Mesothelial cell of epicardium (in vitro differentiated cells): ENCODE results near the gene UTP25. TPM values are rescaled to one million over a fixed set of nuclear protein-coding genes. Genes with fewer than 3 reads are reported as not detected.
A peak's percentile ranks its signal among the peaks of the same experiment; 100 is the strongest.

Experiments used
- DNase-seq, 2 experiments: peaks; one replicate each; pipeline ENCODE4 v3.0.0; 2021; ENCODE audit warnings: low spot score in 2 of 2; ENCODE audit not compliant: unreplicated experiment in 2 of 2
- H3K27ac Mint-ChIP-seq: 2 replicates; pipeline ENCODE4 v1.8.0; 2021; ENCODE audit warnings: mixed read lengths
- H3K27me3 Mint-ChIP-seq: 2 replicates; pipeline ENCODE4 v1.8.0; 2021; ENCODE audit warnings: low read depth, mixed read lengths
- H3K36me3 Mint-ChIP-seq: 2 replicates; pipeline ENCODE4 v1.8.0; 2021; ENCODE audit warnings: mixed read lengths
- H3K4me1 Mint-ChIP-seq: 2 replicates; pipeline ENCODE4 v1.8.0; 2021; ENCODE audit warnings: mixed read lengths
- H3K4me3 Mint-ChIP-seq: 2 replicates; pipeline ENCODE4 v1.8.0; 2021; ENCODE audit warnings: mild to moderate bottlenecking, moderate library complexity, mixed read lengths
- H3K9me3 Mint-ChIP-seq: 2 replicates; pipeline ENCODE4 v1.8.0; 2021; ENCODE audit warnings: mixed read lengths
- total RNA-seq: library from RNA; stranded (reverse); gene quantifications from 3 replicates; pipeline ENCODE4 v1.2.1, GENCODE V29; 2021
- TF ChIP-seq, protein P1 (sequence below): fragments of 200-600 bp; sonication (generic); IDR thresholded peaks from one replicate; pipeline ENCODE4 v1.5.0; 2021; ENCODE audit warnings: antibody characterized with exemption; ENCODE audit not compliant: unreplicated experiment

The UTP25 gene
- total RNA-seq, 1 donor from 2014 or later: 9.7 TPM

DNA sequence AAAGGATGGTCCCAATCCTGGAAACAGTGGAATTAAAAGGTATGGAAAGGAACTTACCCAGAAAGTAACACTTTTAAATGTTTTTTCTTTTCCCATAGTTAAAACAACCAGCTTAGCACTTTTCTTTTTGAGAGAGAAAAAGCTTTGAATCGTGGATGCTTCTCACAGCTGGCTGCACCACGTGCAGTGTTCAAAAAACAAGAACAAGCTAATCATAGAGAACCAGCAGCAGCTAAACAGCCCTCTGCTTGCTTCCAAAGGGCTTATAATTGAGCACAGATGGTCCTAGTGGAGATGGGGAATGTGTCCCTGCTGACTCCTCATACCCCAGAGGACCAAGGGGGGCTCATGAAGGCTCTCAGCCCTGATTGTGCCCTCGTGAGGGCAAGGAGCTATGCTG, 26.4 kb downstream of the UTP25 start:
- H3K27me3 Mint-ChIP-seq: no peaks in the 10 kb centered on the region
- no peak overlapping the region for H3K27ac Mint-ChIP-seq
- H3K4me3 Mint-ChIP-seq: no peak overlapping the region
- TF ChIP-seq, protein P1, sequence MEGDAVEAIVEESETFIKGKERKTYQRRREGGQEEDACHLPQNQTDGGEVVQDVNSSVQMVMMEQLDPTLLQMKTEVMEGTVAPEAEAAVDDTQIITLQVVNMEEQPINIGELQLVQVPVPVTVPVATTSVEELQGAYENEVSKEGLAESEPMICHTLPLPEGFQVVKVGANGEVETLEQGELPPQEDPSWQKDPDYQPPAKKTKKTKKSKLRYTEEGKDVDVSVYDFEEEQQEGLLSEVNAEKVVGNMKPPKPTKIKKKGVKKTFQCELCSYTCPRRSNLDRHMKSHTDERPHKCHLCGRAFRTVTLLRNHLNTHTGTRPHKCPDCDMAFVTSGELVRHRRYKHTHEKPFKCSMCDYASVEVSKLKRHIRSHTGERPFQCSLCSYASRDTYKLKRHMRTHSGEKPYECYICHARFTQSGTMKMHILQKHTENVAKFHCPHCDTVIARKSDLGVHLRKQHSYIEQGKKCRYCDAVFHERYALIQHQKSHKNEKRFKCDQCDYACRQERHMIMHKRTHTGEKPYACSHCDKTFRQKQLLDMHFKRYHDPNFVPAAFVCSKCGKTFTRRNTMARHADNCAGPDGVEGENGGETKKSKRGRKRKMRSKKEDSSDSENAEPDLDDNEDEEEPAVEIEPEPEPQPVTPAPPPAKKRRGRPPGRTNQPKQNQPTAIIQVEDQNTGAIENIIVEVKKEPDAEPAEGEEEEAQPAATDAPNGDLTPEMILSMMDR: no peak
- DNase-seq: no peak
- H3K4me1 Mint-ChIP-seq: no peaks in the 10 kb centered on the region
- H3K9me3 Mint-ChIP-seq: no peaks in the 10 kb centered on the region
- H3K36me3 Mint-ChIP-seq: peaks cover 15% of the 10 kb centered on the region

DNA sequence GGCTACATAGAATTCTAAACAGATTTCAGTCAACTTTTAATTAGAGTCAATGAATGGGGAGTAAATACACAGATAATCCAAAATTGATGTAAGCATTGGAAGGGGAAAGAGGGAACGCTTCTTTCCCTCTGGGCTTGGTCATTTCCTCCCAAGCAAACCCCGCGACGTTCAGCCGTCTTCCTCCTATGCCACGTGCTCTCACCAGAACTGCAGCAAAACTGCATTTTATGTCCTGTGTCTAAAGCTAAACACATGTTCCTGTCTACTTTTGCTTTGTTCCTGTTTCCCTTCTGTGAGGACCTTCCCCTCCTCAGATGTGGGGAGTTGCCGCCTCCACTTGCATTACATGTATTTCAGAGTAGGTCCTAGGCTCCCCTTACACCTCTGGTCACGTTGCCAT, 27.2 kb downstream of the UTP25 start:
- H3K4me3 Mint-ChIP-seq: no peak overlapping the region
- no peak for DNase-seq
- peaks cover 15% of the 10 kb centered on the region for H3K36me3 Mint-ChIP-seq
- TF ChIP-seq, protein P1: no peak
- H3K4me1 Mint-ChIP-seq: no peaks in the 10 kb centered on the region
- H3K27ac Mint-ChIP-seq: no peak overlapping the region
- no peaks in the 10 kb centered on the region for H3K27me3 Mint-ChIP-seq
- H3K9me3 Mint-ChIP-seq: no peaks in the 10 kb centered on the region

DNA sequence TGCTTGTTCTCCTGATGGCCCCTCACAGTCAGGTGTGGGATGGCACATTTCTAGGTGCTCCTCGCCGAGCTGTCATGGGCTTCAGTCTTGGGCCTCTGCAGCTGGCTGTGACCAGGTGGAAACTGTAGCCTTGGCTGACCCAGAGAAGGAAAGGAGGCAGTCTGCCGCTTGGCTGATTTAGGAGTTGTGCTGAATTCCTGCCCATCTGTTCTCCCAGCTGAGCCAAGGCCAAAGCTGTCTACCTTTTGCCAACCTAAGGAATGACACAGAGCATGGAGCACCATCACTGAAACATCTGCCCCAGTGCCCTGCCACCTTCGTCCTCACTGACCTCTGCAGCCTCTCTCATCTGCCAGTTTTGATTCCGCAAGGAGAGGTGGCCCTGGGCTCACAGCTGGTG, 27.9 kb downstream of the UTP25 start:
- no peak for DNase-seq
- H3K36me3 Mint-ChIP-seq: peaks cover 15% of the 10 kb centered on the region
- no peaks in the 10 kb centered on the region for H3K27me3 Mint-ChIP-seq
- no peaks in the 10 kb centered on the region for H3K4me1 Mint-ChIP-seq
- H3K9me3 Mint-ChIP-seq: no peaks in the 10 kb centered on the region
- H3K27ac Mint-ChIP-seq: no peak overlapping the region
- TF ChIP-seq, protein P1: no peak
- H3K4me3 Mint-ChIP-seq: no peak overlapping the region

DNA sequence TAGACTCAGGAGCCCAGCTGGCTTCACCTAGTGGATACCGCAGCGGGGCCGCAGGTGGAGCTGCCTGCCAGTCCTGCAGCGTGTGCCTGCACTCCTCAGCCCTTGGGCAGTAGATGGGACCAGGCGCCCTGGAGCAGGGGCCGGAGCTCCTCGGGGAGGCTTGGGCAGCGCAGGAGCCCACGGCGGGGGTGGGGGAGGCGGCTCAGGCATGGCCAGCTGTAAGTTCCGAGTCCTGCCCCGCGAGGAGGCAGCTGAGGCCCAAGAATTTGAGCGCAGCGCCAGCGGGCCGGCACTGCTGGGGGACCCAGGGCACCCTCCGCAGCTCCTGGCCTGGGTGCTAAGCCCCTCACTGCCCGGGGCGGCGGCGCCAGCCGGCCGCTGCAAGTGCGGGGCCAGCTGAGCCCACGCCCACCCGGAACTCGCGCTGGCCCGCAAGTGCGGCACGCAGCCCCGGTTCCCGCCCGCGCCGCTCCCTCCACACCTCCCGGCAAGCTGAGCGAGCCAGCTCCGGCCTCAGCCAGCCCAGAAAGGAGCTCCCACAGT, 30.9 kb downstream of the UTP25 start:
- Mint-ChIP-seq H3K4me3 (no peak overlapping the region), H3K4me1 (peaks cover 19% of the 10 kb centered on the region), H3K36me3 (peaks cover 4% of the 10 kb centered on the region), H3K27me3 (peaks cover 17% of the 10 kb centered on the region), H3K27ac (no peak overlapping the region), H3K9me3 (no peaks in the 10 kb centered on the region)
- DNase-seq: no peak
- TF ChIP-seq, protein P1: no peak

DNA sequence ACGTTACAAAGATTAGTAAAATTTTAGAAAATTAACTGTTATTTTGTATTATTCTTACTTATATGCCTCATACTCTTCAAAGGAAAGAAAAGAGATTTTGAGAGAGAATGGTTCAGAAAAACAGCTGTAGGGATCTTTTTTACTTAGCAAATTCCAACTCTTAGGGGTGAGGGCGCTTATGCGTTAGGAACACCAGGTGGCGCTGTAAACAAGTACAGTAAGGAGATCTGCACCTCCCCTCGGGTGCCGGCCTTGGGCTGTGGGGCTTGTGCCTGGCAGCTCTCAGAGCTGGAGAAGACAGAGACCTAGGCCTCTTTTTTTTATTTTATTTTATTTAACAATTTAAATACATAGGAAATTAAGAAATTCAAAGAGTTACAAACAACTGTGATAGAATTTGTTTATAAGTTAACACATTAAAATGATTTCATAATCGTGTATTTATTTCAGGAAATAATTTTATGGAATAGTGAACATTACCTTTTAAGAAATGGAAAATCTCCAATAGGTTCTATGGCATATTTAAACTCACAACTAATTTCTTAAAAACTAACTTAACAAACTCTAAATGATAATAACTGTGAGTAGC, 32.6 kb downstream of the UTP25 start:
- TF ChIP-seq, protein P1: peak; percentile 90
- Mint-ChIP-seq H3K27ac (no peak overlapping the region), H3K27me3 (peaks cover 17% of the 10 kb centered on the region), H3K9me3 (no peaks in the 10 kb centered on the region), H3K4me3 (no peak overlapping the region), H3K36me3 (no peaks in the 10 kb centered on the region), H3K4me1 (peaks cover 24% of the 10 kb centered on the region)
- peak; percentile 61 to 79 for DNase-seq
